Activated effector memory CD4-positive, alpha-beta T cell treated with Interleukin-2 at 50 U/mL for 16 hours (primary cell): ENCODE results near the gene HINFP.

Experiments
- DNase-seq: peaks from one replicate; pipeline ENCODE4 v3.0.0-alpha.2; 2020

Gene HINFP

GRCh38 chr11:119121008-119121810 lies at the start of gene HINFP:
HINFP (plus strand) TSS chr11:119121580; CDS start chr11:119126945, 5,365 bp downstream.
- DNase-seq, result peak; percentile 100

GRCh38 chr11:119077839-119078238 lies 43.5 kb upstream of the HINFP start:
- no peak for DNase-seq

DNA sequence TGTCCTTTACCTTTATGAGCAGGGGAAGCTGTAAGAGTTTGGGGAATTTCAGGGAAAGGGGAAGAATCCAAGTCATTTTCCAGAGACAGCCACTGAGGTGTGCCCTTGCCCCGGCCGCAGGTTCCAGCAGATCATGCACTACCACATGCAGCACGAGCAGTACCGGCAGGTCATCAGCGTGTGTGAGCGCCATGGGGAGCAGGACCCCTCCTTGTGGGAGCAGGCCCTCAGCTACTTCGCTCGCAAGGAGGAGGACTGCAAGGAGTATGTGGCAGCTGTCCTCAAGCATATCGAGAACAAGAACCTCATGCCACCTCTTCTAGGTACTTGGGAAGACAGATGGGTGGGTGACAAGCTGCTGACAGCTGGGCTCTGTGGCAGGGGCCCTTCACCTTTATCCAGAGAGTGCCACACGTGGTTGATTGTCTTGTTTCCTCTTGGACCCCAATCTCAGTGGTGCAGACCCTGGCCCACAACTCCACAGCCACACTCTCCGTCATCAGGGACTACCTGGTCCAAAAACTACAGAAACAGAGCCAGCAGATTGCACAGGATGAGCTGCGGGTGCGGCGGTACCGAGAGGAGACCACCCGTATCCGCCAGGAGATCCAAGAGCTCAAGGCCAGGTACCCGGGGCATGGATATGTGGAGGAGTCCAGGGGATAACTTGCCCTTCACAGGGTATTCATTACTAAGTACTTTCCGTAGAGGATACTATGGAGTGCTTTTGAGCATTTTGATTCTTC lies 42.5 kb upstream of the HINFP start:
- DNase-seq, result no peak

DNA sequence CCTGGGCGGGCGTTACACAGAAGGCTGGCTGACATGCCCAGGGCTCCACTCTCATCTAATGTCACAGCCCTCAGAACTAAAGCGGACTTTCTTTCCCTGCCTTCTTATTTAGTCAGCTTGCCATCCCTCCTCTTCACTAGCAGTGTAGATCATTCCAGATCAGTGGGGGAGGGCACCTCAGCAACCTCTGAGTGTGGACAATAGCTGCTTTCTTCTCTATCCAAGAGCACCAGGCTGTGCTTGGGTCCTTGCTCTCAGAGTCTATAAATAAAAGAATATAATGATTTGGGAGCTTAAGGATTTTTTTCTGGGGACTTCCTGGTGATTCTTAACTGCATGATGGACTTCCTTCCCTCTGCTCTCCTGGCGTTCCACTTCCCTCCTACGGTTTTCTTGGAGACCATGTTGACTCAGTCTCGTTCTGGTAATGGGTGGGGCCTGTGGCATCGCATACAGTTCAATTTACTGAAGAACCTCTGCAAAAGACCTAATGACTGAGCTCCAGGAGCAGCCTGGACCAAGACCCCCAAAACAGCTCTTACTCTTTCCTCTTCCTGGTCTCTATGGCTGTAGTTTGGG lies 39.6 kb upstream of the HINFP start:
- DNase-seq, result no peak

DNA sequence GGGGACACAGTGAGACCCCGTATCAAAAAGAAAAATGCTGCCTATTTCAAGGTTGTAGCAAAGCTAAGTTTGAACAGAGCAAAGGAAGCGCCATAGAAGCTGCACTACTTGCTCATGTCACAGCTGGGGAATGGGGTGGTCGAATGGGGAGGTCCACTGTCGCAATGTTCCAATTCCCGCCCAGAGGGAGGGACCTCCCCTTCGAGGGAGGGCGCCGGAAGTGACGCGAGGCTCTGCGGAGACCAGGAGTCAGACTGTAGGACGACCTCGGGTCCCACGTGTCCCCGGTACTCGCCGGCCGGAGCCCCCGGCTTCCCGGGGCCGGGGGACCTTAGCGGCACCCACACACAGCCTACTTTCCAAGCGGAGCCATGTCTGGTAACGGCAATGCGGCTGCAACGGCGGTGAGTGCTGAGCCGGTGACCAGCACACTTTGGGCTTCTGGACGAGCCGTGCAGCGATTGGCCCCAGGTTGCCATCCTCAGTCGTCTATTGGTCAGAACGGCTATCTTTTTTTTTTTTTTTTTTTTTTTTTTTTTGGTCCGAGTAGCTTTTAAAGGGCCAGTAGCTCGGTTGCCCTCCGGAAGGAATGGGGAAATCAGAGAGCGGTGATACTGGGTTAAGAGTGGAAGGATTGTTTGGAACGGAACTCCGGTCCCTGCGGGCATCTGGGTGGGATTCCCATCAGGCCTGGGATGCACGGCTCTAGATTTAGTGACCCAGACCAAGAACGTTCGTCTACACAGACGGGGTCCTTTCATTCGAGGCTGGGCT lies 36.5 kb upstream of the HINFP start, which contains the start of gene HMBS:
Gene HMBS (plus strand): TSS at position 219 of the 774 bp plus-strand sequence. CDS start 153 bp downstream, at position 372.
- peak; percentile 82 for DNase-seq

- no peak for DNase-seq
These were observed 35.9 kb upstream of the HINFP start for GRCh38 chr11:119085437-119085847.

DNA sequence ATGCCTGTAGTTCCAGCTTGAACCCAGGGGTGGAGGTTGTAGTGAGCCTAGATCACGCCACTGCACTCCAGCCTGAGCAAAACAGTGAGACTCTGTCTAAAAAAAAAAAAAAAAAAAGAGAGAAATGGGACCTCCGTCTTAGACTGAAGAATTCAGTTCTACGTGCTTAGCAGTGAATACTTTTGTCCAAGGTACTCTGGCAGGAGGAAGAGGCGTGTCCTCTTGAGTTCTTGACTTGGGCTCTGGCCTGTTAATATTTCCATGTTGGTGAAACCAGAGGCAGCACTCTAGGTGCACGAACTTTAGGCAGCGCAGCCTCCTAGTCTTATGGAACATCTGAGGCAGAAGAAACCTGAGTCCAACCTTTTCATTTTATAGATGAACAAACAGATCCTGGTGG lies 34.3 kb upstream of the HINFP start:
- no peak for DNase-seq

DNA sequence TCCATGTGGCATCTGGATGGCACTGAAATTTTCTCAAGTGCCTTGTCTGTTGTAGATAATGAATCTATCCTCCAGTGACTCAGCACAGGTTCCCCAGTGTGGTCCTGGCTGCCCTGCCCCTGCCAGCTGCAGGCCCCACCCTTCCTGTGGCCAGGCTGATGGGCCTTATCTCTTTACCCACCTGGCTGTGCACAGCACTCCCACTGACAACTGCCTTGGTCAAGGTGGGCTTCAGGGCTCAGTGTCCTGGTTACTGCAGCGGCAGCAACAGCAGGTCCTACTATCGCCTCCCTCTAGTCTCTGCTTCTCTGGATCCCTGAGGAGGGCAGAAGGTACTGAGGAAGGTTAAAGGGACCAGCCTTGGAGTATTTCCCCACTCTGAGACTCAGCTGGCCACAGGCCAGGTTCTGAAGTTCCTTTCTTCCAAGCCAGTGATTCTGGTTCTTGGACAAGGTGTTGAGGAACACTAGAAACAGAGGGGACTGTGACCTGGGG lies 33.6 kb upstream of the HINFP start:
- no peak for DNase-seq

DNA sequence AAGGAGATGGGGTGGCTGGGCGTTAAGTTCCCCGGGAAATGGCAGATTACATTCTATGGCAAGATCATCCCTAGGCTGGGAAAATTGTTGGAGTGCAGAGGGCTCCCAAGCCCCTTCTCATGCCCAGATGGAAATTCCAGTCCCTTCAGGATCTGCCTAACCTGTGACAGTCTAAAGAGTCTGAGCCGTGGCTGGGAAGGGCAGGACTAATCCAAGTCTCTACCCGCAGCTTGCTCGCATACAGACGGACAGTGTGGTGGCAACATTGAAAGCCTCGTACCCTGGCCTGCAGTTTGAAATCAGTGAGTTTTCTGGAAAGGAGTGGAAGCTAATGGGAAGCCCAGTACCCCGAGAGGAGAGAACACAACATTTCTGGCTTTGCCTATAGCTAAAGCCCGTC lies 33.0 kb upstream of the HINFP start:
- DNase-seq, result no peak

- DNase-seq, result no peak
These were observed 32.1 kb upstream of the HINFP start for GRCh38 chr11:119089319-119089718.

DNA sequence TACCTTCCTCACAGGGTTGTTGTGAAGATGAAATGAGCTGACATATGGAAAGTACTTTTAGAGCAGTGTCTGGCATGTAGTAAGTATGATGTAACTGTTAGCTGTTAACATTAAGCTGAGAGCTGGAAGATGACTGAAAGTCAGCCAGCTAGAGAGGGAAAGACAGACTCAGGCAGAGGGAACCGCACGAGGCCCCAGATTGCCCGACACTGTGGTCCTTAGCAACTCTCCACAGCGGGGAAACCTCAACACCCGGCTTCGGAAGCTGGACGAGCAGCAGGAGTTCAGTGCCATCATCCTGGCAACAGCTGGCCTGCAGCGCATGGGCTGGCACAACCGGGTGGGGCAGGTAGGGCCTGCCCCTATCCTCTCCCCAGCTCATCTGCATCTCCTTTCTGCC lies 30.2 kb upstream of the HINFP start:
- DNase-seq, result no peak

GRCh38 chr11:119091966-119092879 lies 29.2 kb upstream of the HINFP start:
- DNase-seq, result no peak

GRCh38 chr11:119092880-119093842 lies 28.2 kb upstream of the HINFP start:
- DNase-seq, result no peak

DNA sequence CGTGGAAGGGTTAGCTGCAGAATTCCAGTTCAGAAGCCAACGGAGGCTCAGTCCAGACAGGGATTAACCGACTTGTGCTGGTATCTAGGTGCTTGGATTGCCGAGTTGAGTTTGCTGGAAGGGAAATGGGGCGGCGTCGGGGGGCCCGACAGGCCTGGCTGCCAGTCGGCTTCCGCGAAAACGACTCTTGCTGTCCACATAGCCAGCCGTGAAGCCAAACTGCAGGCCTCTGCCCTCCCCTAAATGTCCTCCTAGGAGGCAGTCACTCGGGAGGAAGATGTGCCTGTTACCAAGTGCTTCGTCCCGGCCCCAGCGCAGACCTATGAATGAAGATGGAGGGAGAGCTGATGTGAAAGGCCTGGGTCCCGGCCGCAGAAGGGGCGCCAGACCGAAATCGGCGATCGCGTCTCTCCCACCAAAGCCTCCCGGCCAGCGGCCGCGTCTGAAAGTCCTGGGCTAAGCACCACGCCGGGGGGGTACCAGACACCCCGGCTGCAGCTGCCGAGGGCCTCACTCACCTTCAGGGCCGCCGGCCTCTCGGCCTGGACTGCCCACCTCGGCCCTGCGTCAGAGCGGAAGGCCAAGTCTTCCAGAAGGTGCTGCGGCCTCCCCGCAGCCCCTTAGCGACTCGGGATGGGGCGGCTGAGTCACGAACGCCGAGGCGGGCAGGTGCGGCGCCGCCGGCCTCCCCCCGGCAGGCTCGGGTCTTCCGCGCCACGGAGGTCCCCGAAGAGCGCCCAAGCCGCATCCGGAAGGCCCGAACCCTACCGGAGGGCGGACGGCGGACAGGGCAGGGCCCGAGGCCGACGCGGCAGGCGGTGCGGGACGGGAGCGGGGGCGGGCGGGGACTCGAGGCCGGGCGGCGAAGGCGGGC lies 27.2 kb upstream of the HINFP start:
- peak; percentile 26 for DNase-seq

GRCh38 chr11:119094816-119095065 lies 26.6 kb upstream of the HINFP start:
- DNase-seq, result no peak

DNA sequence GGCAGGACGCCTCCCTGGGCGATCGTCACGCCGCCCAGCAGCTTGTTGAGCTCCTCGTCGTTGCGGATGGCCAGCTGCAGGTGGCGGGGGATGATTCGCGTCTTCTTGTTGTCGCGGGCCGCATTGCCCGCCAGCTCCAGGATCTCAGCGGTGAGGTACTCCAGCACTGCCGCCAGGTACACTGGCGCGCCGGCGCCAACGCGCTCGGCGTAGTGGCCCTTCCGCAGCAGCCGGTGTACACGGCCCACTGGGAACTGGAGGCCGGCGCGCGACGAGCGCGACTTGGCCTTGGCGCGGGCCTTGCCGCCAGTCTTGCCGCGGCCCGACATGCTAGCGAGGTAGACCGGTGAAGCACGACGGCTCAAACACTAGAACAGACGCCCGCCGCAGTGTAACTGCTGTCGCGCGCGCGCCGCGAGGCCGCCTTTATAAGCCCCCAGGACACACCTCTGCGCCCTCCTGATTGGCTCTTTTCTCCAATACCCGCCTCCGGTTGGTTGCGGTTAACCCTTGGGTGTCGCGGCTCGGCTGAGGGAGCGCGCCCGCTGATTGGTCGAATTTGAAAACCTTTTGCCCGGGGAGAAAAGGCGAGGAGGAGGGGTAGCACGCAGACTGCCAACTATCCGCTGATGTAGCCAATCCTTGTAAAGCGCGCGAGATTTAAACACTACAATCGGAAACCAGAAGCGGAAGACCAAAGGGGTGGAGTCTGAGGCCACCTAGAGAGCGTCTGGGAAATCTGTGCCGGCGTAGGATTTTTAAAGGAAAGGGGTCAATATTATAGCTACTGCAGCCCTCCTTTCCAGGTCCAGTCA lies 26.1 kb upstream of the HINFP start:
- DNase-seq, result peak; percentile 99

DNA sequence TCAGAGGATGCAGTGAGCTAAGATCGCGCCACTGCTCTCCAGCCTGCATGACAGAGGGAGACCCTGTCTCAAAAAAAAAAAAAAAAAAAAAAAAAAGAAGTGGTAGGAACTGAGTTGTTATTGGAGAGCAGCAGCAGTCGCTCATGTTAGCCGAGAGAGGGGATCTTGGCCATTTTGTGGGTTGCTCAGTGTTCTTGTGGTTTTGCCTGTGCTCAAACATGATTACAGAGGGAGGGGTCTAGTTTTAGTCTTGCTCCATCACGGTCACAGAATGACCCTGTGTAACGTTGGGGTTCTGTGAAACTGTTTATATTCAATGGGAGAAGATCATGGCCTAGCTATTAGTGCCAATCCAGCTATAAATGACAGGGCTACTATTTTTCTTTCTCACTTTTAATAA lies 21.7 kb upstream of the HINFP start:
- DNase-seq, result no peak

DNA sequence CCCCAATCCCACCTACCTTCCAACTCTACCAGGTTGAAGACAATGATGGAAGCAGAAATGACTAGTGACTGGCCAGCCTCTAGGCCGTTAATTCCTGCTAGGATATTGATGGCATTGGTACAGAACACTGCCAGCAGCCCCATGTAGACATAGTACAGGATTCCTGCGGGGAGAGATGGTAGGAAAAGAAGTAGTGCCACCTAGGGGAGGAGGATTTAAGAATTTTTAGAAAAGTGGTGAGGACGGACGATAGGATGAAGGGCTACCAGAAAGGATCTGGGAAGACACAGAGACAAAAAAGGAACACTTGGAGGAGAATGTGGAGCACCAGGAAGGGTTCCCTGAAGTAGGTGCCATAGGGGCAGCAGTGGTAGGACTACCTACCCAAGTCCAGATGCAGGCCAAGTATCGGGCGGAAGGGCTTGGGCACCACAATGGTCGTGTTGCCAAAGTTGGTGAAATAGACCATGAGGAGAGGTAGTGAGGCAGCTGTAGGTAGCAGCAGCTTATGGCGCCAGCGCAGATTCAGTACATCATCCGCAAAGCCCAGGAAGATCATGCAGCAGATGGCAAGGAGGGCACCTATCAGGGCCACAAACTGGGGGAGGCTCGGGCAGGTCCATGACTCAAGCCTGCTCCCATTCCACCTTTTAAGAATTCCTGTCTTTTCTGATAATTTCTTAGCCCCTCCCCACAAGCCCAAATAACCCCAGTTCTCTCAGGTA lies 21.0 kb upstream of the HINFP start:
- no peak for DNase-seq
